Inflammatory macrophage treated with lipopolysaccharide for 4 hours (primary cell): ENCODE measurements around the gene MCTP1.
A peak's percentile ranks its signal among the peaks of the same experiment; 100 is the strongest.
"Not testable (repeated sequence)": the region's sequence is repeated elsewhere in the genome, so short reads cannot be mapped to it uniquely, and the experiment has no call there.

ENCODE experiments used
- DNase-seq: peaks from one replicate; pipeline ENCODE4 v3.0.0-alpha.2; 2020

The MCTP1 gene

GRCh38 chr5:95178046-95178651 is 106.7 kb downstream of the MCTP1 start:
- DNase-seq = no peak

- no peak for DNase-seq
Measured at GRCh38 chr5:95177456-95177855, 107.4 kb downstream of the MCTP1 start.

- no peak for DNase-seq
Measured at GRCh38 chr5:95175106-95175505, 109.8 kb downstream of the MCTP1 start.

DNA sequence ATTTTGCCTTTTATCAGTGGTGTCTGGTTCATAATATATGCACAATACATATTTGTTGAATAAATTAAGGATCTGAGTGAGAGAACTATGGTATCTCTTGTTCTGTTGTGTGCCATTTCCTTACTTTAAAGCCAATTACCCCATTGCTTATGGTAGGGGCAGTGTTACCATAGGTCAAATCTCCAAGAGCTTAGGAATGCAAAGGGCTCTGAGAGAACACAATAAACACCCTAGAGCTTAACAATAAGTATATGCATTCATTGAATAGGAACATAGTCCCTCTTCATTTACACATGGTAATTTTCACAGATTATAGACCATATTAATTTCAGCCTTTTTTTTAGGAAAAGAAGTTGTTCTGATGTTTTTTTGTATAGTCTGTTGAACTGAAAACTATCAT is 112.2 kb downstream of the MCTP1 start:
- no peak for DNase-seq

DNA sequence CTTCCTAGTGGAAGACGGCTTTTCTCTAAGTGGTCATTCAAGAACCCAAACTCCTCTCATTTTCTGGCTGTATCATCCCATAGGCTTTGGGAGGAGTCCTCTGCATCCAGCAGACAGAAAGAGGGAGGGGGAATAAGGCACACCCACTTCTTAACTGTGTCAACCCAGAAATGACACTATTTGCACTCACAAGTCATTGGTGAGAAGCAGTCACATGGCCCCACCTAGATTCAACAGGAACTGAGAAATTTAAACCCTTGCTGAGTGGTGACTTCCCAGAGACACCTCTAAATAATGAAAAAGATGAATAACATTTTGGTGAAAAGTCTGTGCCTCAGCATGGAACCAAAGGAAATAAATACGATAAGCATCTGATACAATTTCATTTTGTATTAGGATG is 120.0 kb downstream of the MCTP1 start:
- no peak for DNase-seq

- no peak for DNase-seq
Measured at GRCh38 chr5:95163079-95163478, 121.8 kb downstream of the MCTP1 start.

DNA sequence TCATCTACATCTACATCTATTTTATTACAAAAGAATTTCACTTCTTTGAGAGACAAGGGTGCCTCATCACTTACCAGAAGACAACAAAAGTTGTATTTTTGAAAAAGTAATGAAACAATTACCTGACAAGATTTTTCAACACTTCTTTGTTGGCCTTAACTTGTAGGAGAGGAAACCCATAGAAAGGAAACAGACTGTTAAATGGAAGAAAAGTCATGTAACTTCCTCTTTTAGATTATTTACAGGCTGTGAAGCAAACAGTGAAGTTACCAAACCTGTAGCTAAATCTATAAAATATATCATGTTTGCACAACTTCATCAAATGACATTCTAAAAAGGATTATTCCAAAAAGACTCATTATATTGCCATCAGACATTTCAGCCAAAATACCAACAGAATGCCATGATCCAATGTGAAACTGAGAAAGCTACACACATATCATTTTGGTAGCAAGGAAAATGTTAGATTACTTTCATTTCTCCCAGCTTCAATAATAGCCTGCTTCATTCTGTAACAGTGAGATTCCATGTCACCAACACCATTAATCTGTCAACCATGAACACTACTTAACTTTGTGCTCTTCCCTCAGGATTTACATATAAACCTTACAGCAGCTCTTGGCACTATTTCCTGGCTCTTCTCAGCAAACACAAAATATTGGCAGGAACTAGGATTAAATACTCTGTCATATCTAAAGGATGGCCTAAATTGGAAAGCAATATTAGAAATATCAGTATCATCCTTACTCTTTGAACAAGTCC is 122.5 kb downstream of the MCTP1 start:
- peak; percentile 40 for DNase-seq

DNA sequence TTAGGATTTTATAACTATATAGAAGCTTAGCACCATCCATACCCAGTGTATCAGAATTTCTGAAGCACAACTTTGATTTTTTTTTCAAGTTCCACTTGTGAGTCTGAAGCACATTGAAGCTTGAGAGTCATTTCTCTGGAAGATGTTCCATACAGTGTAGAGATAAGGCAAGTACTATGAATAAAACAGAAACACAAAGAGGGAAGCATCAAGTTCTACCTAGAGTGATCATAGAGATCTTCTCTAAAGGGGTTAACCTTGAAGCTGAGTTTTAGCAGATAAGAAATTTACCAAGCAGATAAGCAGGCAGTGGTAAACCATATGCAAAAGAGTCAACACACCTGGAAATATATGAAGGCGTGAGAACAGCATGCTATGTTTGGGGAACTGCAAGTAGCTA is 125.3 kb downstream of the MCTP1 start:
- no peak for DNase-seq

GRCh38 chr5:95155888-95156287 is 129.0 kb downstream of the MCTP1 start:
- no peak for DNase-seq

GRCh38 chr5:95153511-95153910 is 131.4 kb downstream of the MCTP1 start:
- no peak for DNase-seq

DNA sequence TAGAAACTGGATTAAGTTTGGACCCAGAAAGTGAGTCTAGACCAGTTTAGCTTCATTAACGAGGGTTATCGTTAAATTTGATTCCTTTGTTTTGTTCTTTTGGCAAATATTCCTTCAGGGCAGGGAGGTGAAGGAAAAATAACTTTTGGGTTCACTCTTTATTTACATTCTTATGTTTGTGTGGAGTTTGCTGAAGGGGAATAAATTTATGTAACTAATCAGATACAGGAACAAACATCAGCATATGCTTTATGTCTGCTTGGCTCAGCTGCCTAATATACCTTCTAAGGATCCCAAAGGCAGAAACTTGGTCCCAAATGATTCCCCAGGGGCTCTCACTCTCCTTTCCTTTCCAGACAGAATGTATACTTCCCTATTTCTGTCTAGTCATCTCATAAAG is 132.4 kb downstream of the MCTP1 start:
- peak; percentile 14 for DNase-seq

GRCh38 chr5:95152131-95152530 is 132.8 kb downstream of the MCTP1 start:
- no peak for DNase-seq

DNA sequence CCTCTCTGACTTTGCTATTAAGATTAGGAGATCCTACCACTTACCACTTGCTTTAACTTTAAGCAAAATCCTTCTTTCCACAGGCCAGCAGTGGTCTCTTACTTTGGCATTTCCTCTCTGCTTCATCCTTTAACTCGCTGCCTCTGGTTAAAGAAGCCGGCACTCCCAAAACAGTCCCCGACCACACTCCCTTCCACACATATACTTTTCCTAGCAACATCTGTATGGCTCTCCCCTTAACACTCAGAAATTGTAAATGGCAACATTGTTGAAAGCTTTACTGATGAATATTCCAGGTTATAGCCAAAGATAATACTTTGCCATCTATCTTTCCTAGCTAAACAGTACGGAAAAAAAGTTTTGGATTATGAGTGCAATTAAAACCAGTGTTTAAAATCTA is 133.2 kb downstream of the MCTP1 start:
- DNase-seq = no peak

- no peak for DNase-seq
Measured at GRCh38 chr5:95149387-95149786, 135.5 kb downstream of the MCTP1 start.

DNA sequence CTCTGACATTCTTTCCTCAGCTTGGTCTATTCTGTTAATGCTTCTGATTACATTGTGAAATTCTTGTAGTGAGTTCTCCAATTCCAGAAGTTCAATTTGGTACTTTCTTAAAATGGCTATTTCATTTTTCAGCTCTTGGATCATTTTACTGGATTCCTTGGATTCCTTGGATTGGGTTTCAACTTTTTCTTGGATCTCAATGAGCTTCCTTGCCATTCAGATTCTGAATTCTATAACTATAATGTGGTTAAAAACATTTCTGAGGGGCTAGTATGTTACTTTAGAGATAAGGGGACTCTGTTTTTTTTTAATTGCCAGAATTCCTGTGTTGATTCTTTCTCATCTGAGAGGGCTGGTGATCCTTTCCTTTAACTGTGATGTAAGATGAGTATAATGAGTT is 136.4 kb downstream of the MCTP1 start:
- DNase-seq = no peak

- not testable (repeated sequence) for DNase-seq
Measured at GRCh38 chr5:95143858-95144257, 141.0 kb downstream of the MCTP1 start.

- DNase-seq = no peak
Measured at GRCh38 chr5:95142145-95142544, 142.7 kb downstream of the MCTP1 start.

DNA sequence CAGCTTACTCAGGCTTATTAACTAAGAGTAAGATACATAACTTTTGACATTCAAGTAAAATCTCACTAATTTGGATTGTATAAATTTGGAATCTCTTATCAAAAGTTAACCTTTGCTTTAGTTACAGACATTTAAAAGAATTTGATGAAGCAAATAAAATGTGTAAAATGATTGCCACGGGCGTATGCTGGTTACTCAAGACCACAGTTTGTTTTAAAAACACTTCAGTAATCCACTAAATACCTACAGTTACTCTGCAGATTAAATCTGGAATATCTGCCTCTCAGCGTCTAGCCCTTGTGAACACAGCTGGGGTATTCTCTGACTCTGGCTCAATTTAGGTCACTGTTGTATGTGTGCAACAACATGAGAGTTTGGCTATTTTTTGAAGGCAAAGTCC is 143.8 kb downstream of the MCTP1 start:
- DNase-seq = no peak

- DNase-seq = no peak
Measured at GRCh38 chr5:95134326-95134725, 150.6 kb downstream of the MCTP1 start.

DNA sequence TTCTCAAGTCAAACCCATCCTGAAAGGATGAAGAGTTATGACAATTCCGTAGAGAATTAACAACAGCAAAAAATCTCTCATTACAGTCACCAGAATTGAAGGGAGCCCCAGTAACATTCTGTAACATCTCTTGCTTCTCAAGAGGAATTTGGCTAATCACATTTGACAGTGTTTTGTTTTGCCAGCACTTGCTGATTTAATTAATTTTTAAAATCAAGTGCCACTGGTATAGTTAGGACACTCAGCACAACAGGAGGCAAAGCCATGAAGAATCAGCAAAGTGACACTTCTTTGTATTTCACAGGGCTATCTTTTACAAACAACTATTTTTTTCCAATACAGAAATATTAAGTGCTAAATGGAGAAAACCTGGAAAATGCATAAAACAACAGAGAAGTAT is 152.8 kb downstream of the MCTP1 start:
- DNase-seq = no peak

DNA sequence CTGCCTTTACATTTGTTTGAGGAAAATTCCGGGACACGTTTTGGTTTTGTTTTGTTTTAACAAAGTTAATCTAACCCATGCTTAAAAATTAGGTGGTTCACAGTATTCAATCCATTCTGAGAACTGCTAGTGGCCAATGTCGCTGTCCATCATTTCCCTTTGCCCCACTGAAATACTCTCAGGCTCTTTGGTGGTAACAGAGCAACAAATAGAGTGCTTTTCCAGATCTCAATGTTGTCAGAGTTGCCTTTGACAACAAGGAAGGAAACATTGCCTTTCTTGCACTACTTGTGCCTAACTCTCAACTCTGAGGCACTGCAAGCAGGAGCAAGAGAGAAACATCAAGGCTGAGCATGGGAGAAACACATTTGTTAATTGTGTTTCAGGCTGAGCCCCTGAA is 154.0 kb downstream of the MCTP1 start:
- no peak for DNase-seq

DNA sequence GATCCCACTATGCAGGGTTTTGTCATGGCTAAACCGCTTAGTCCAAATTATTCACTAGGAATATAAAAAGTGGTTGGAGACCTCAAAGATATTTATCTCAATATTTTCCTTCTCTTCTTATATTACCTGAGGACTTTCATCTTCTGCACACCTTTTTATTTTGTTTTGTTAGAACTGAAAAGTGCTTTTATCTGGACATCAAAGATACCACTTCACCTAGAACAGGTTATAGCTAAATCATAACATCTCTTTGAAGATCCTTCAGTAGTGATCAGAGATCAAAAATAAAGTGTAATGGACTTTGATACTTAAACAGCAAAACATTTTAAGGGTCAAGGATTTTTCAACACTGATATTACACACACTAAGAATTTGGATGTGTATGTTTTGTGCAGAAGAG is 160.2 kb downstream of the MCTP1 start:
- DNase-seq = no peak

DNA sequence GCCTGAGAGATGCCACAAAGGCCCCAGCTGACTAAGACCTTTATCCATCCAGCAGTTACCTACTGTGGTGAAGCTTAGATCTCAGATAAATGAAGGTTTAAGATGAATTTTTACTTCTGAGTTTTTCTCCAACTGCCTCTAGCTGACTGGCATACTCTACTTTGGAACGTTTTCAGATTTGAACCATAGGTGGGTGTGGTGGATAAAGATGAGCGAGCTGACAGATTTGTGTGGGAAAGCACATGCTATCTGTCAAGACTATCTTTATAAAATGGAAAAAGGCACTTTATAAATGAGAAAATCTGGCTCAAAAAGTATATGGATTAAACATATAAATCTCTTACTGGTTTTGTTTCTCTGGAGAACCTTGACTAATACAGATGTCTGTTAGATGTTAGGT is 160.8 kb downstream of the MCTP1 start:
- no peak for DNase-seq

DNA sequence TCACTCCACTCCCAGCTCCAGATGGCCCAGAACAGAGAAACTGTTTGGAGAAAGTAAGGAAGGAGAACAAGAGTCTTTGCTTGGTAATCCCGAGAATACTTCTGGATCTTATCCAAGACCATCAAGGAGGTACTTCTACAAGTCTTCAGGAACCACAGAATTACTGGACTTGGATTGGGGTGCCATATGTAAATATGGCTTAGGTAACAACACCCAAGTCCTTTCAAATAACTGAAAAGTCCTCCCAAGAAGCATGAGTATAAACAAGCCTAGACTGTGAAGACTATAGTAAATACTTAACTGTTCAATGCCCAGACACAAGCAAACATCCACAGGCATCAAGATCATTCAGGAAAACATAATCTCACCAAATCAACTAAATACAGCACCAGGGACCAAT is 170.0 kb downstream of the MCTP1 start:
- DNase-seq = no peak

GRCh38 chr5:95114305-95114704 is 170.6 kb downstream of the MCTP1 start:
- no peak for DNase-seq
